K562 (cell line): ENCODE measurements around the gene CDH3. TPM values are rescaled to one million over a fixed set of nuclear protein-coding genes. Genes with fewer than 3 reads are reported as not detected.
A peak's percentile ranks its signal among the peaks of the same experiment; 100 is the strongest.

Experiments
- BRD4 ChIP-seq: fragments of 200-600 bp; sonication (generic); IDR thresholded peaks from 2 replicates; pipeline ENCODE4 v1.6.1; 2017; ENCODE audit warnings: inconsistent platforms
- CBFA2T3 ChIP-seq: fragments of 450-650 bp; IDR thresholded peaks from 2 replicates; pipeline ENCODE4 v1.6.1; 2017
- CEBPB ChIP-seq: fragments of 450-650 bp; IDR thresholded peaks from 2 replicates; pipeline ENCODE4 v1.6.1; 2016; ENCODE audit warnings: missing genetic modification characterization, missing compliant biosample characterization
- CXXC5 ChIP-seq: fragments of 250-450 bp; sonication (Bioruptor Pico); IDR thresholded peaks from 2 replicates; pipeline ENCODE4 v1.8.0; 2022; ENCODE audit warnings: inconsistent platforms, mild to moderate bottlenecking, moderate library complexity
- GABPB2 ChIP-seq: fragments of 250-450 bp; sonication (Bioruptor Pico); conservative IDR thresholded peaks from 2 replicates; pipeline ENCODE4 v1.5.1; 2021; ENCODE audit warnings: mild to moderate bottlenecking
- HNRNPL ChIP-seq: fragments of 200-400 bp; formaldehyde crosslinking; IDR thresholded peaks from 2 replicates; pipeline ENCODE4 v1.6.1; 2017; ENCODE audit warnings: low read depth, mild to moderate bottlenecking, low read length
- HNRNPLL ChIP-seq: fragments of 200-400 bp; formaldehyde crosslinking; IDR thresholded peaks from 2 replicates; pipeline ENCODE4 v1.6.1; 2017; ENCODE audit warnings: low read length, low read depth, mild to moderate bottlenecking; ENCODE audit not compliant: poor library complexity, severe bottlenecking
- JUN ChIP-seq, 2 experiments: sonication (generic) in 1 of 2; formaldehyde crosslinking in 1 of 2; IDR thresholded peaks; 2 replicates each; pipeline versions ENCODE4 v1.6.1 to v1.8.0; 2012 to 2022; ENCODE audit warnings: borderline replicate concordance in 2 of 2, mild to moderate bottlenecking in 2 of 2, improper control_type of control experiment in 1 of 2, low read depth in 1 of 2, low read length in 1 of 2, missing genetic modification reagents in 1 of 2
- JUND ChIP-seq, 2 experiments: IDR thresholded peaks; 2 replicates in 1 of 2; 3 replicates in 1 of 2; pipeline ENCODE4 v1.6.1; 2011; ENCODE audit warnings: borderline replicate concordance in 2 of 2, low read depth in 2 of 2, low read length in 2 of 2, improper control_type of control experiment in 1 of 2, missing biosample characterization in 1 of 2, missing genetic modification characterization in 1 of 2, missing genetic modification reagents in 1 of 2
- MBD2 ChIP-seq: sonication (generic); IDR thresholded peaks from 2 replicates; pipeline ENCODE4 v1.6.1; 2016; ENCODE audit warnings: low read depth, borderline replicate concordance
- MECOM ChIP-seq: fragments of 250-450 bp; sonication (Bioruptor Pico); IDR thresholded peaks from 2 replicates; pipeline ENCODE4 v1.8.0; 2022; ENCODE audit warnings: inconsistent platforms
- NR2F6 ChIP-seq: fragments of 450-650 bp; formaldehyde crosslinking; IDR thresholded peaks from 2 replicates; pipeline ENCODE4 v1.4.0; 2020; ENCODE audit warnings: mild to moderate bottlenecking
- OTX1 ChIP-seq: fragments of 450-650 bp; formaldehyde crosslinking; IDR thresholded peaks from 2 replicates; pipeline ENCODE4 v1.4.0; 2022; ENCODE audit warnings: mild to moderate bottlenecking
- PCBP1 ChIP-seq: fragments of 200-400 bp; formaldehyde crosslinking; IDR thresholded peaks from 2 replicates; pipeline ENCODE4 v1.6.1; 2018; ENCODE audit warnings: mild to moderate bottlenecking, low read depth, low read length; ENCODE audit not compliant: poor library complexity, severe bottlenecking
- PML ChIP-seq: IDR thresholded peaks from 2 replicates; pipeline ENCODE4 v1.6.1; 2012; ENCODE audit warnings: low read length, inconsistent platforms
- POLR2AphosphoS2 ChIP-seq: IDR thresholded peaks from 2 replicates; pipeline ENCODE4 v1.6.1; 2012; ENCODE audit warnings: low read length, improper control_type of control experiment
- RBM25 ChIP-seq: fragments of 200-400 bp; formaldehyde crosslinking; IDR thresholded peaks from 2 replicates; pipeline ENCODE4 v1.6.1; 2018; ENCODE audit warnings: low read length, low read depth, moderate library complexity; ENCODE audit not compliant: severe bottlenecking
- RCOR1 ChIP-seq, 2 experiments: IDR thresholded peaks; 2 replicates each; pipeline ENCODE4 v1.6.1; 2012; ENCODE audit warnings: low read depth in 2 of 2, low read length in 2 of 2, borderline replicate concordance in 1 of 2, improper control_type of control experiment in 1 of 2
- RFX7 ChIP-seq: fragments of 250-450 bp; sonication (Bioruptor Pico); IDR thresholded peaks from 2 replicates; pipeline ENCODE4 v1.5.1; 2021; ENCODE audit warnings: mild to moderate bottlenecking
- SIRT6 ChIP-seq: IDR thresholded peaks from one replicate; pipeline ENCODE4 v1.6.1; 2012; ENCODE audit warnings: low read depth, mild to moderate bottlenecking, control low read depth, inconsistent platforms, low read length, moderate library complexity
- SMARCE1 ChIP-seq: fragments of 450-650 bp; IDR thresholded peaks from 2 replicates; pipeline ENCODE4 v1.7.1; 2016; ENCODE audit warnings: mild to moderate bottlenecking
- STAT5B ChIP-seq: fragments of 250-450 bp; sonication (Bioruptor Pico); IDR thresholded peaks from 2 replicates; pipeline ENCODE4 v1.8.0; 2021; ENCODE audit warnings: mild to moderate bottlenecking, inconsistent platforms
- TBL1XR1 ChIP-seq, 2 experiments: IDR thresholded peaks; 2 replicates each; pipeline ENCODE4 v1.6.1; 2012; ENCODE audit warnings: improper control_type of control experiment in 2 of 2, low read length in 2 of 2, mild to moderate bottlenecking in 1 of 2
- XRCC5 ChIP-seq: fragments of 200-400 bp; formaldehyde crosslinking; IDR thresholded peaks from 2 replicates; pipeline ENCODE4 v1.6.1; 2017; ENCODE audit warnings: low read depth, mild to moderate bottlenecking, low read length
- ZNF764 ChIP-seq: fragments of 250-450 bp; sonication (Bioruptor Pico); IDR thresholded peaks from 2 replicates; pipeline ENCODE4 v1.4.0; 2020; ENCODE audit warnings: low read depth, mild to moderate bottlenecking, moderate library complexity
- polyA plus RNA-seq, 8 experiments: library from polyadenylated mRNA; depleted of rRNA in 4 of 8; stranded (reverse) in 5 of 8; unstranded in 3 of 8; fragments of >200 nt; fragmentation: Nextera tagmentation in 2 of 8; fragmentation: Illumina TruSeq in 1 of 8; extraction: Ambion mirVana in 2 of 8; extraction: Trizol in 1 of 8; gene quantifications; 2 replicates each; pipeline versions ENCODE4 v1.2.1 to v1.2.3, GENCODE V29; 2011 to 2014; ENCODE audit warnings: inconsistent platforms in 1 of 8, missing spikeins in 1 of 8
- total RNA-seq, 7 experiments: library from RNA; depleted of rRNA in 6 of 7; stranded (reverse); fragments of >200 nt in 6 of 7; fragmentation: Illumina TruSeq in 2 of 7; extraction: Trizol in 2 of 7; gene quantifications; 2 replicates each; pipeline versions ENCODE4 v1.2.1 to v1.2.3, GENCODE V29; 2011 to 2021; ENCODE audit warnings: low replicate concordance in 1 of 7
- TF ChIP-seq, protein P1 (sequence below): fragments of 450-650 bp; IDR thresholded peaks from 2 replicates; pipeline ENCODE4 v1.6.1; 2016; ENCODE audit warnings: low read depth, mild to moderate bottlenecking, moderate library complexity
- TF ChIP-seq, protein P2 (sequence below): sonication (generic); formaldehyde crosslinking; IDR thresholded peaks from 2 replicates; pipeline ENCODE4 v1.4.0; 2020; ENCODE audit warnings: mild to moderate bottlenecking, missing genetic modification reagents

The CDH3 gene
- total and polyA plus RNA-seq, 9 of the 15 experiments (the other 6 are each of a cell fraction or from before 2014, with no cell fraction given) = 0.06 to 0.09 TPM; not detected in 7

- TF ChIP-seq CXXC5 (CRISPR knock-in tag) = no peak
- no peak for TF ChIP-seq OTX1 (CRISPR knock-in tag)
- TF ChIP-seq SIRT6 = no peak
- no peak for TF ChIP-seq TBL1XR1 (IDR thresholded peaks at IDR 0.05; ENCODE audit: low read length in 2 of 2)
- TF ChIP-seq, protein P1, sequence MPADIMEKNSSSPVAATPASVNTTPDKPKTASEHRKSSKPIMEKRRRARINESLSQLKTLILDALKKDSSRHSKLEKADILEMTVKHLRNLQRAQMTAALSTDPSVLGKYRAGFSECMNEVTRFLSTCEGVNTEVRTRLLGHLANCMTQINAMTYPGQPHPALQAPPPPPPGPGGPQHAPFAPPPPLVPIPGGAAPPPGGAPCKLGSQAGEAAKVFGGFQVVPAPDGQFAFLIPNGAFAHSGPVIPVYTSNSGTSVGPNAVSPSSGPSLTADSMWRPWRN = no peak
- TF ChIP-seq ZNF764 (CRISPR knock-in tag) = no peak
- TF ChIP-seq SMARCE1 = no peak
- TF ChIP-seq STAT5B (CRISPR knock-in tag) = no peak
- TF ChIP-seq PML = no peak
- TF ChIP-seq XRCC5 = no peak
- no peak for TF ChIP-seq RBM25
- no peak for TF ChIP-seq NR2F6 (CRISPR knock-in tag)
- TF ChIP-seq, protein P2, sequence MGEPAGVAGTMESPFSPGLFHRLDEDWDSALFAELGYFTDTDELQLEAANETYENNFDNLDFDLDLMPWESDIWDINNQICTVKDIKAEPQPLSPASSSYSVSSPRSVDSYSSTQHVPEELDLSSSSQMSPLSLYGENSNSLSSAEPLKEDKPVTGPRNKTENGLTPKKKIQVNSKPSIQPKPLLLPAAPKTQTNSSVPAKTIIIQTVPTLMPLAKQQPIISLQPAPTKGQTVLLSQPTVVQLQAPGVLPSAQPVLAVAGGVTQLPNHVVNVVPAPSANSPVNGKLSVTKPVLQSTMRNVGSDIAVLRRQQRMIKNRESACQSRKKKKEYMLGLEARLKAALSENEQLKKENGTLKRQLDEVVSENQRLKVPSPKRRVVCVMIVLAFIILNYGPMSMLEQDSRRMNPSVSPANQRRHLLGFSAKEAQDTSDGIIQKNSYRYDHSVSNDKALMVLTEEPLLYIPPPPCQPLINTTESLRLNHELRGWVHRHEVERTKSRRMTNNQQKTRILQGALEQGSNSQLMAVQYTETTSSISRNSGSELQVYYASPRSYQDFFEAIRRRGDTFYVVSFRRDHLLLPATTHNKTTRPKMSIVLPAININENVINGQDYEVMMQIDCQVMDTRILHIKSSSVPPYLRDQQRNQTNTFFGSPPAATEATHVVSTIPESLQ (CRISPR knock-in tag) = no peak
- TF ChIP-seq MBD2 = no peak
- TF ChIP-seq CEBPB = peak; percentile 66; the same call in 1 of the 2 replicates
- TF ChIP-seq RFX7 (CRISPR knock-in tag) = no peak
- TF ChIP-seq CBFA2T3 = no peak
- TF ChIP-seq JUN (IDR thresholded peaks at IDR 0.05; ENCODE audit: borderline replicate concordance, low read depth, low read length) = no peak
- TF ChIP-seq JUN (CRISPR knock-in tag; IDR thresholded peaks at IDR 0.05; ENCODE audit: borderline replicate concordance) = no peak
- no peak for TF ChIP-seq GABPB2 (CRISPR knock-in tag)
- no peak for TF ChIP-seq HNRNPLL
- no peak for TF ChIP-seq BRD4
- TF ChIP-seq PCBP1 = no peak
- TF ChIP-seq JUND (IDR thresholded peaks at IDR 0.05; ENCODE audit: borderline replicate concordance, low read depth, low read length) = peak; percentile 40; the same call in 1 of the 2 replicates
- no peak; the same call in 2 of the 3 replicates for TF ChIP-seq JUND (tag; IDR thresholded peaks at IDR 0.05; ENCODE audit: borderline replicate concordance, low read depth, low read length)
- no peak for TF ChIP-seq MECOM (CRISPR knock-in tag)
- no peak for TF ChIP-seq POLR2AphosphoS2
- no peak for TF ChIP-seq HNRNPL
- 0 out of 4 replicates have a peak, but pooled peaks of 1 of the 2 experiments have one; percentile 4 for TF ChIP-seq RCOR1 (IDR thresholded peaks at IDR 0.05; ENCODE audit: borderline replicate concordance in 1 of 2, low read depth in 2 of 2, low read length in 2 of 2)
Measured at GRCh38 chr16:68704232-68704867, 59.2 kb downstream of the CDH3 start (continued).
